Effector memory CD8-positive, alpha-beta T cell (primary cell): ENCODE data around the gene TMPRSS5.

Experiments
- ATAC-seq: fragments of 150-1000 bp; cut with Tn5 transposase; replicated peaks from 2 replicates; pipeline ENCODE4 v1.10.0; 2021; ENCODE audit warnings: mild to moderate bottlenecking, moderate library complexity
- DNase-seq, 3 experiments: peaks; one replicate each; pipeline ENCODE4 v3.0.0; 2021
- H3K27ac Mint-ChIP-seq, 2 donors: one replicate each; pipeline ENCODE4 v1.8.0; 2022; ENCODE audit warnings: mild to moderate bottlenecking in 2 of 2, mixed read lengths in 2 of 2, moderate library complexity in 2 of 2
- H3K27me3 Mint-ChIP-seq, 2 donors: one replicate each; pipeline ENCODE4 v1.8.0; 2022; ENCODE audit warnings: mixed read lengths in 2 of 2
- H3K36me3 Mint-ChIP-seq: one replicate; pipeline ENCODE4 v1.8.0; 2022; ENCODE audit warnings: mild to moderate bottlenecking, moderate library complexity, mixed read lengths; ENCODE audit not compliant: insufficient read depth
- H3K4me1 Mint-ChIP-seq, 2 donors: one replicate each; pipeline ENCODE4 v1.8.0; 2022; ENCODE audit warnings: low read depth in 2 of 2, mixed read lengths in 2 of 2
- H3K4me3 Mint-ChIP-seq, 2 donors: one replicate each; pipeline ENCODE4 v1.8.0; 2022; ENCODE audit warnings: mild to moderate bottlenecking in 2 of 2, mixed read lengths in 2 of 2, moderate library complexity in 2 of 2
- H3K9me3 Mint-ChIP-seq, 2 donors: one replicate each; pipeline ENCODE4 v1.8.0; 2022; ENCODE audit warnings: mixed read lengths in 2 of 2
- total RNA-seq, 9 experiments: gene quantifications; one replicate each; lab custom pipeline; 2026; lab: John Stamatoyannopoulos, UW

TMPRSS5 gene
- 0.49 to 2.5 (median 0.96) reads per million in 9 experiments for total RNA-seq

- Mint-ChIP-seq H3K4me3 (no peak within 1 kb of the TSS), H3K9me3 (peaks cover 5 to 10% of the 10 kb centered on the region in 2 donors), H3K27me3 (no peaks in the 10 kb centered on the region), H3K27ac (no peak within 1 kb of the TSS), H3K36me3 (no peaks in the 10 kb centered on the region), H3K4me1 (no peaks in the 10 kb centered on the region)
- DNase-seq (no peak), ATAC-seq (no peak)
These were observed at the start of gene TMPRSS5 for GRCh38 chr11:113705871-113706655. Gene TMPRSS5, minus strand, starts transcription at chr11:113706308. Its CDS starts 84 bp downstream, at chr11:113706224.

- Mint-ChIP-seq H3K27me3 (no peaks in the 10 kb centered on the region), H3K4me3 (no peak overlapping the region), H3K4me1 (no peaks in the 10 kb centered on the region), H3K36me3 (peaks cover 33% of the 10 kb centered on the region), H3K27ac (no peak overlapping the region), H3K9me3 (no peaks in the 10 kb centered on the region)
- DNase-seq: no peak
- no peak for ATAC-seq
These were observed 46.8 kb upstream of the TMPRSS5 start for GRCh38 chr11:113752932-113753331.

- no peaks in the 10 kb centered on the region for H3K4me1 Mint-ChIP-seq
- no peak overlapping the region for H3K4me3 Mint-ChIP-seq
- DNase-seq (no peak), ATAC-seq (no peak)
- no peaks in the 10 kb centered on the region for H3K9me3 Mint-ChIP-seq
- H3K27ac Mint-ChIP-seq: no peak overlapping the region
- H3K27me3 Mint-ChIP-seq: no peaks in the 10 kb centered on the region
- peaks cover 56% of the 10 kb centered on the region for H3K36me3 Mint-ChIP-seq
These were observed 30.2 kb upstream of the TMPRSS5 start for GRCh38 chr11:113736323-113736722.

- Mint-ChIP-seq H3K4me1 (no peaks in the 10 kb centered on the region), H3K27me3 (no peaks in the 10 kb centered on the region), H3K27ac (peak overlapping the region in 1 of 2 donors; percentile 16), H3K4me3 (no peak overlapping the region), H3K9me3 (no peaks in the 10 kb centered on the region), H3K36me3 (peaks cover 35% of the 10 kb centered on the region)
- DNase-seq: no peak
- no peak for ATAC-seq
These were observed 26.0 kb upstream of the TMPRSS5 start for GRCh38 chr11:113732092-113732491.

- H3K4me1 Mint-ChIP-seq: no peaks in the 10 kb centered on the region
- peaks cover 26% of the 10 kb centered on the region for H3K36me3 Mint-ChIP-seq
- H3K4me3 Mint-ChIP-seq: no peak overlapping the region
- DNase-seq (no peak), ATAC-seq (no peak)
- no peaks in the 10 kb centered on the region for H3K9me3 Mint-ChIP-seq
- no peak overlapping the region for H3K27ac Mint-ChIP-seq
- H3K27me3 Mint-ChIP-seq: no peaks in the 10 kb centered on the region
These were observed 25.0 kb upstream of the TMPRSS5 start for GRCh38 chr11:113730887-113731726.

GRCh38 chr11:113729456-113729855 lies 23.3 kb upstream of the TMPRSS5 start:
- no peak for ATAC-seq
- Mint-ChIP-seq H3K36me3 (peaks cover 21% of the 10 kb centered on the region), H3K4me3 (no peak overlapping the region), H3K27me3 (no peaks in the 10 kb centered on the region), H3K9me3 (no peaks in the 10 kb centered on the region), H3K27ac (no peak overlapping the region), H3K4me1 (no peaks in the 10 kb centered on the region)
- no peak for DNase-seq

GRCh38 chr11:113728814-113729213 lies 22.7 kb upstream of the TMPRSS5 start:
- H3K4me3 Mint-ChIP-seq: no peak overlapping the region
- ATAC-seq (no peak), DNase-seq (no peak)
- H3K4me1 Mint-ChIP-seq: no peaks in the 10 kb centered on the region
- H3K36me3 Mint-ChIP-seq: peaks cover 18% of the 10 kb centered on the region
- no peaks in the 10 kb centered on the region for H3K27me3 Mint-ChIP-seq
- no peaks in the 10 kb centered on the region for H3K9me3 Mint-ChIP-seq
- peak overlapping the region in 1 of 2 donors; percentile 18 for H3K27ac Mint-ChIP-seq

GRCh38 chr11:113725913-113726312 lies 19.8 kb upstream of the TMPRSS5 start:
- Mint-ChIP-seq H3K4me1 (no peaks in the 10 kb centered on the region), H3K27ac (no peak overlapping the region), H3K36me3 (no peaks in the 10 kb centered on the region), H3K27me3 (no peaks in the 10 kb centered on the region), H3K9me3 (no peaks in the 10 kb centered on the region), H3K4me3 (no peak overlapping the region)
- DNase-seq: no peak
- no peak for ATAC-seq

- Mint-ChIP-seq H3K4me3 (no peak overlapping the region), H3K27ac (no peak overlapping the region), H3K9me3 (no peaks in the 10 kb centered on the region), H3K4me1 (no peaks in the 10 kb centered on the region), H3K36me3 (no peaks in the 10 kb centered on the region), H3K27me3 (no peaks in the 10 kb centered on the region)
- ATAC-seq (no peak), DNase-seq (no peak)
These were observed 19.3 kb upstream of the TMPRSS5 start for GRCh38 chr11:113725407-113725806.

GRCh38 chr11:113724778-113725177 lies 18.7 kb upstream of the TMPRSS5 start:
- H3K27ac Mint-ChIP-seq: no peak overlapping the region
- DNase-seq (no peak), ATAC-seq (no peak)
- no peak overlapping the region for H3K4me3 Mint-ChIP-seq
- H3K9me3 Mint-ChIP-seq: no peaks in the 10 kb centered on the region
- no peaks in the 10 kb centered on the region for H3K4me1 Mint-ChIP-seq
- no peaks in the 10 kb centered on the region for H3K36me3 Mint-ChIP-seq
- no peaks in the 10 kb centered on the region for H3K27me3 Mint-ChIP-seq

- Mint-ChIP-seq H3K36me3 (no peaks in the 10 kb centered on the region), H3K9me3 (no peaks in the 10 kb centered on the region), H3K27ac (no peak overlapping the region), H3K27me3 (no peaks in the 10 kb centered on the region), H3K4me3 (no peak overlapping the region), H3K4me1 (no peaks in the 10 kb centered on the region)
- ATAC-seq (no peak), DNase-seq (no peak)
These were observed 17.7 kb upstream of the TMPRSS5 start for GRCh38 chr11:113723787-113724186.

- no peaks in the 10 kb centered on the region for H3K4me1 Mint-ChIP-seq
- H3K4me3 Mint-ChIP-seq: no peak overlapping the region
- H3K27ac Mint-ChIP-seq: no peak overlapping the region
- no peak for DNase-seq
- no peaks in the 10 kb centered on the region for H3K9me3 Mint-ChIP-seq
- ATAC-seq: no peak
- H3K27me3 Mint-ChIP-seq: no peaks in the 10 kb centered on the region
- H3K36me3 Mint-ChIP-seq: no peaks in the 10 kb centered on the region
These were observed 16.8 kb upstream of the TMPRSS5 start for GRCh38 chr11:113722934-113723333.

GRCh38 chr11:113722221-113722620 lies 16.1 kb upstream of the TMPRSS5 start:
- no peaks in the 10 kb centered on the region for H3K9me3 Mint-ChIP-seq
- H3K27me3 Mint-ChIP-seq: no peaks in the 10 kb centered on the region
- H3K4me1 Mint-ChIP-seq: no peaks in the 10 kb centered on the region
- ATAC-seq (no peak), DNase-seq (no peak)
- no peaks in the 10 kb centered on the region for H3K36me3 Mint-ChIP-seq
- H3K4me3 Mint-ChIP-seq: no peak overlapping the region
- no peak overlapping the region for H3K27ac Mint-ChIP-seq
